NCI-H2196 treated with DMSO at 0.1 percent for 48 hours (cell line): ENCODE data around the gene B3GAT1.

Experiments
- DNase-seq: peaks from one replicate; lab custom pipeline; 2025; ENCODE audit not compliant: unreplicated experiment; lab: John Stamatoyannopoulos, UW

Gene B3GAT1

GRCh38 chr11:134410766-134411165 lies 1.3 kb downstream of the B3GAT1 start:
- DNase-seq, result no peak

GRCh38 chr11:134409552-134410429 lies 2.3 kb downstream of the B3GAT1 start:
- no peak for DNase-seq

GRCh38 chr11:134407923-134408322 lies 4.1 kb downstream of the B3GAT1 start:
- DNase-seq, result no peak

- DNase-seq, result no peak
Measured at GRCh38 chr11:134407321-134407828, 4.7 kb downstream of the B3GAT1 start.

GRCh38 chr11:134406264-134407185 lies 5.5 kb downstream of the B3GAT1 start:
- no peak for DNase-seq

GRCh38 chr11:134405841-134406240 lies 6.2 kb downstream of the B3GAT1 start:
- no peak for DNase-seq

GRCh38 chr11:134405436-134405835 lies 6.6 kb downstream of the B3GAT1 start:
- no peak for DNase-seq

GRCh38 chr11:134404575-134405341 lies 7.3 kb downstream of the B3GAT1 start:
- DNase-seq, result no peak

- DNase-seq, result no peak
Measured at GRCh38 chr11:134402910-134403309, 9.1 kb downstream of the B3GAT1 start.

- peak; percentile 13 for DNase-seq
Measured at GRCh38 chr11:134401825-134402809, 9.9 kb downstream of the B3GAT1 start.

GRCh38 chr11:134399996-134400395 lies 12.0 kb downstream of the B3GAT1 start:
- DNase-seq, result no peak

- no peak for DNase-seq
Measured at GRCh38 chr11:134399293-134399654, 12.8 kb downstream of the B3GAT1 start.

- DNase-seq, result no peak
Measured at GRCh38 chr11:134398644-134399292, 13.3 kb downstream of the B3GAT1 start.

GRCh38 chr11:134398079-134398444 lies 14.0 kb downstream of the B3GAT1 start:
- DNase-seq, result no peak

- DNase-seq, result no peak
Measured at GRCh38 chr11:134397304-134398078, 14.6 kb downstream of the B3GAT1 start.

- DNase-seq, result no peak
Measured at GRCh38 chr11:134395002-134395401, 17.0 kb downstream of the B3GAT1 start.

GRCh38 chr11:134394311-134394710 lies 17.7 kb downstream of the B3GAT1 start:
- DNase-seq, result no peak

- no peak for DNase-seq
Measured at GRCh38 chr11:134393638-134394037, 18.4 kb downstream of the B3GAT1 start.
